ENCODE measurements around the gene ATG9B. TPM values are rescaled to one million over a fixed set of nuclear protein-coding genes. Genes with fewer than 3 reads are reported as not detected.
A peak's percentile ranks its signal among the peaks of the same experiment; 100 is the strongest.

ATG9B gene
- total and polyA plus RNA-seq, 2 of the 13 experiments (the other 11 are each of a cell fraction or from before 2014, with no cell fraction given), result 0.24 TPM; not detected in 1

GRCh38 chr7:151005566-151005965, 18.7 kb downstream of the ATG9B start (continued):
- TF ChIP-seq ZSCAN25 (CRISPR knock-in tag; IDR thresholded peaks at IDR 0.05) (no peak), ZNF747 (CRISPR knock-in tag; IDR thresholded peaks at IDR 0.05; ENCODE audit: borderline replicate concordance) (0 out of 2 replicates have a peak, but pooled peaks have one; percentile 26), ELF3 (CRISPR knock-in tag; IDR thresholded peaks at IDR 0.05) (no peak), ZNF784 (CRISPR knock-in tag; IDR thresholded peaks at IDR 0.05; ENCODE audit: borderline replicate concordance) (no peak), CCAR2 (optimal IDR thresholded peaks at IDR 0.05; ENCODE audit: low read depth, low read length) (no peak), ZNF317 (CRISPR knock-in tag; IDR thresholded peaks at IDR 0.05) (no peak), TOE1 (CRISPR knock-in tag; IDR thresholded peaks at IDR 0.05) (no peak), ZNF556 (CRISPR knock-in tag; IDR thresholded peaks at IDR 0.05; ENCODE audit: borderline replicate concordance) (no peak), ZNF564 (CRISPR knock-in tag; IDR thresholded peaks at IDR 0.05) (no peak), WIZ (CRISPR knock-in tag; IDR thresholded peaks at IDR 0.05) (no peak), NFE2L1 (CRISPR knock-in tag; IDR thresholded peaks at IDR 0.05; ENCODE audit: borderline replicate concordance) (no peak), ZFY (CRISPR knock-in tag; IDR thresholded peaks at IDR 0.05) (0 out of 2 replicates have a peak, but pooled peaks have one; percentile 20), SRY (CRISPR knock-in tag; IDR thresholded peaks at IDR 0.05) (no peak), JARID2 (CRISPR knock-in tag; IDR thresholded peaks at IDR 0.05; ENCODE audit: insufficient replicate concordance) (no peak), ARID5B (CRISPR knock-in tag; IDR thresholded peaks at IDR 0.05) (peak; percentile 45), FOSL1 (CRISPR knock-in tag; IDR thresholded peaks at IDR 0.05; ENCODE audit: borderline replicate concordance) (no peak), ZNF775 (CRISPR knock-in tag; IDR thresholded peaks at IDR 0.05; ENCODE audit: borderline replicate concordance) (no peak), ZNF230 (CRISPR knock-in tag; IDR thresholded peaks at IDR 0.05) (no peak), ZNF407 (CRISPR knock-in tag; IDR thresholded peaks at IDR 0.05; ENCODE audit: not compliant biosample characterization) (no peak)
